H1 (cell line): ENCODE data around the gene COL5A1. TPM values are rescaled to one million over a fixed set of nuclear protein-coding genes. Genes with fewer than 3 reads are reported as not detected.

Experiments used
- CTCF ChIA-PET: fragments of 300-600 bp; sonication (Branson Sonifier 250); formaldehyde crosslinking; loops from one replicate; lab custom pipeline; 2021; ENCODE audit not compliant: partially characterized antibody; lab: Charles Lee
- POLR2A ChIA-PET: fragments of 300-600 bp; sonication (Branson Sonifier 250); formaldehyde crosslinking; loops from one replicate; lab custom pipeline; 2021; ENCODE audit warnings: inconsistent platforms; ENCODE audit not compliant: partially characterized antibody; lab: Charles Lee
- DNase-seq, 2 experiments: peaks; one replicate each; pipeline versions ENCODE4 v3.0.0 to v3.0.0-alpha.2; 2010 to 2022; ENCODE audit warnings: low spot score in 2 of 2, low read depth in 1 of 2, mixed read lengths in 1 of 2
- FAIRE-seq: peaks from 2 replicates; lab custom pipeline; 2011; peaks lifted over from hg19 to GRCh38; lab: Jason Lieb, UNC
- H2AFZ ChIP-seq: 2 replicates; pipeline ENCODE4 v1.8.1; 2012; ENCODE audit warnings: low read length, inconsistent platforms
- H2AK5ac ChIP-seq: 2 replicates; pipeline ENCODE4 v1.6.1; 2013; ENCODE audit warnings: low read depth, low read length
- H2BK120ac ChIP-seq: replicated peaks from 2 replicates; pipeline ENCODE3; 2013; ENCODE audit warnings: low read depth, low read length, inconsistent platforms
- H2BK12ac ChIP-seq: 2 replicates; pipeline ENCODE4 v1.6.1; 2013; ENCODE audit warnings: low read depth, low read length
- H2BK15ac ChIP-seq: 2 replicates; pipeline ENCODE4 v1.6.1; 2013; ENCODE audit warnings: low read length
- H2BK20ac ChIP-seq: 2 replicates; pipeline ENCODE4 v1.6.1; 2013; ENCODE audit warnings: low read length
- H2BK5ac ChIP-seq: 2 replicates; pipeline ENCODE4 v1.6.1; 2013; ENCODE audit warnings: low read depth, low read length
- H3K14ac ChIP-seq: 2 replicates; pipeline ENCODE4 v1.6.1; 2013; ENCODE audit warnings: inconsistent platforms; ENCODE audit not compliant: insufficient read length
- H3K18ac ChIP-seq: 2 replicates; pipeline ENCODE4 v1.6.1; 2013; ENCODE audit warnings: low read length; ENCODE audit errors: extremely low read depth
- H3K23ac ChIP-seq: 2 replicates; pipeline ENCODE4 v1.6.1; 2013; ENCODE audit warnings: inconsistent platforms; ENCODE audit not compliant: insufficient read length
- H3K23me2 ChIP-seq: 2 replicates; pipeline ENCODE4 v1.6.1; 2013; ENCODE audit warnings: low read depth, low read length
- H3K27ac ChIP-seq: 2 replicates; pipeline ENCODE4 v1.6.1; 2011; ENCODE audit warnings: low read depth, low read length, inconsistent platforms
- H3K27me3 ChIP-seq, 4 experiments: replicated peaks in 1 of 4; 1 replicate in 1 of 4; 2 replicates in 3 of 4; pipeline versions ENCODE4 v1.6.1 to v1.8.1; 2011 to 2013; ENCODE audit warnings: low read length in 3 of 4, mild to moderate bottlenecking in 3 of 4, inconsistent platforms in 2 of 4, mixed read lengths in 2 of 4, moderate library complexity in 1 of 4; ENCODE audit not compliant: control insufficient read depth in 3 of 4, insufficient read depth in 3 of 4; ENCODE audit errors: extremely low read depth in 1 of 4
- H3K36me3 ChIP-seq, 4 experiments: 2 replicates each; pipeline versions ENCODE4 v1.6.1 to v1.8.1; 2011 to 2013; ENCODE audit warnings: mild to moderate bottlenecking in 4 of 4, low read length in 3 of 4, moderate library complexity in 2 of 4, control low read depth in 1 of 4, inconsistent platforms in 1 of 4; ENCODE audit not compliant: insufficient read depth in 4 of 4, control insufficient read depth in 2 of 4
- H3K4ac ChIP-seq: replicated peaks from 2 replicates; pipeline ENCODE3; 2013; ENCODE audit warnings: low read length, low read depth, mixed read lengths, inconsistent platforms; ENCODE audit not compliant: insufficient read length
- H3K4me1 ChIP-seq, 4 experiments: replicated peaks in 1 of 4; 1 replicate in 1 of 4; 2 replicates in 3 of 4; pipeline versions ENCODE4 v1.6.1 to v1.8.1; 2011 to 2013; ENCODE audit warnings: low read length in 3 of 4, inconsistent platforms in 2 of 4, mixed read lengths in 1 of 4; ENCODE audit not compliant: insufficient read depth in 4 of 4, control insufficient read depth in 3 of 4
- H3K4me2 ChIP-seq, 2 experiments: 2 replicates each; pipeline versions ENCODE4 v1.6.1 to v1.8.1; 2011 to 2013; ENCODE audit warnings: low read depth in 2 of 2, low read length in 2 of 2, control low read depth in 1 of 2, inconsistent platforms in 1 of 2, mild to moderate bottlenecking in 1 of 2; ENCODE audit not compliant: insufficient read depth in 1 of 2
- H3K4me3 ChIP-seq, 4 experiments: fragments of 200-600, 300-600 bp in 1 of 4; sonication (generic), shearing (Covaris generic), sonication (Bioruptor Twin) in 1 of 4; 2 replicates each; pipeline versions ENCODE4 v1.5.1 to v1.8.1; 2011 to 2016; ENCODE audit warnings: low read length in 4 of 4, low read depth in 3 of 4, control low read depth in 2 of 4, inconsistent platforms in 2 of 4, mild to moderate bottlenecking in 2 of 4, mixed read lengths in 1 of 4, moderate library complexity in 1 of 4; ENCODE audit not compliant: insufficient read depth in 2 of 4; ENCODE audit errors: extremely low read depth in 1 of 4
- H3K56ac ChIP-seq: replicated peaks from 2 replicates; pipeline ENCODE3; 2013; ENCODE audit warnings: low read depth, mild to moderate bottlenecking, mixed read lengths, low read length, inconsistent platforms; ENCODE audit not compliant: insufficient read length
- H3K79me1 ChIP-seq: 2 replicates; pipeline ENCODE4 v1.6.1; 2013; ENCODE audit warnings: low read depth, low read length, control low read depth
- H3K79me2 ChIP-seq, 2 experiments: 2 replicates each; pipeline versions ENCODE4 v1.6.1 to v1.8.1; 2012 to 2013; ENCODE audit warnings: low read length in 2 of 2, mild to moderate bottlenecking in 2 of 2, inconsistent platforms in 1 of 2; ENCODE audit not compliant: insufficient read depth in 2 of 2, control insufficient read depth in 1 of 2
- H3K9ac ChIP-seq, 4 experiments: replicated peaks in 1 of 4; 1 replicate in 1 of 4; 2 replicates in 3 of 4; pipeline versions ENCODE4 v1.6.1 to v1.8.1; 2011 to 2013; ENCODE audit warnings: low read depth in 3 of 4, low read length in 3 of 4, control low read depth in 2 of 4, mild to moderate bottlenecking in 2 of 4, moderate library complexity in 2 of 4, inconsistent platforms in 1 of 4; ENCODE audit errors: extremely low read depth in 1 of 4
- H3K9me3 ChIP-seq, 2 experiments: 2 replicates each; pipeline versions ENCODE4 v1.6.1 to v1.8.1; 2012 to 2013; ENCODE audit warnings: mild to moderate bottlenecking in 2 of 2, moderate library complexity in 2 of 2, control low read depth in 1 of 2, inconsistent platforms in 1 of 2, low read depth in 1 of 2, low read length in 1 of 2, mixed read lengths in 1 of 2; ENCODE audit not compliant: insufficient read depth in 2 of 2
- H4K20me1 ChIP-seq, 2 experiments: replicated peaks in 1 of 2; 2 replicates each; pipeline versions ENCODE3 to v1.8.1; 2011 to 2013; ENCODE audit warnings: inconsistent platforms in 2 of 2, low read length in 2 of 2, mild to moderate bottlenecking in 1 of 2; ENCODE audit not compliant: insufficient read depth in 2 of 2, control insufficient read depth in 1 of 2
- H4K5ac ChIP-seq: 2 replicates; pipeline ENCODE4 v1.6.1; 2013; ENCODE audit warnings: low read length, low read depth, mixed read lengths, inconsistent platforms; ENCODE audit not compliant: insufficient read length
- H4K8ac ChIP-seq: 2 replicates; pipeline ENCODE4 v1.8.0; 2013; ENCODE audit warnings: mild to moderate bottlenecking, moderate library complexity, low read length, inconsistent platforms; ENCODE audit not compliant: insufficient read depth; ENCODE audit errors: extremely low read depth
- H4K91ac ChIP-seq: replicated peaks from 2 replicates; pipeline ENCODE3; 2013; ENCODE audit warnings: low read length, mixed read lengths, inconsistent platforms; ENCODE audit not compliant: insufficient read length
- BCL11A ChIP-seq, 2 experiments: IDR thresholded peaks; one replicate each; pipeline ENCODE4 v1.6.1; 2011; ENCODE audit warnings: low read depth in 2 of 2, low read length in 2 of 2, mild to moderate bottlenecking in 2 of 2
- BRCA1 ChIP-seq: IDR thresholded peaks from 2 replicates; pipeline ENCODE4 v1.6.1; 2012; ENCODE audit warnings: low read depth, low read length, improper control_type of control experiment
- CHD1 ChIP-seq: IDR thresholded peaks from 2 replicates; pipeline ENCODE4 v1.6.1; 2012; ENCODE audit warnings: low read depth, low read length, improper control_type of control experiment
- CHD2 ChIP-seq: IDR thresholded peaks from 2 replicates; pipeline ENCODE4 v1.6.1; 2012; ENCODE audit warnings: low read length, improper control_type of control experiment
- EP300 ChIP-seq, 2 experiments: IDR thresholded peaks; 1 replicate in 1 of 2; 2 replicates in 1 of 2; pipeline ENCODE4 v1.6.1; 2011 to 2012; ENCODE audit warnings: low read depth in 2 of 2, low read length in 2 of 2, mild to moderate bottlenecking in 2 of 2, borderline replicate concordance in 1 of 2, inconsistent platforms in 1 of 2, moderate library complexity in 1 of 2
- EZH2 ChIP-seq: fragments of 200-600 bp; sonication (generic); IDR thresholded peaks from 2 replicates; pipeline ENCODE4 v1.7.1; 2012; ENCODE audit warnings: low read depth, mild to moderate bottlenecking, moderate library complexity, low read length, inconsistent platforms; ENCODE audit not compliant: severe bottlenecking
- KDM4A ChIP-seq: IDR thresholded peaks from one replicate; pipeline ENCODE4 v1.7.1; 2012; ENCODE audit warnings: low read depth, mild to moderate bottlenecking, moderate library complexity, low read length, inconsistent platforms; ENCODE audit not compliant: severe bottlenecking
- NRF1 ChIP-seq: IDR thresholded peaks from 2 replicates; pipeline ENCODE4 v1.6.1; 2011; ENCODE audit warnings: mild to moderate bottlenecking, low read depth, low read length, improper control_type of control experiment
- POU5F1 ChIP-seq: IDR thresholded peaks from 2 replicates; pipeline ENCODE4 v1.6.1; 2011; ENCODE audit warnings: low read depth, mild to moderate bottlenecking, low read length, moderate library complexity
- SP2 ChIP-seq: IDR thresholded peaks from 2 replicates; pipeline ENCODE4 v1.6.1; 2012; ENCODE audit warnings: mild to moderate bottlenecking, low read length, inconsistent platforms
- TBP ChIP-seq: IDR thresholded peaks from 2 replicates; pipeline ENCODE4 v1.6.1; 2011; ENCODE audit warnings: low read depth, low read length, improper control_type of control experiment
- TEAD4 ChIP-seq: IDR thresholded peaks from 2 replicates; pipeline ENCODE4 v1.6.1; 2012; ENCODE audit warnings: low read depth, low read length, inconsistent platforms, mixed read lengths
- USF2 ChIP-seq: IDR thresholded peaks from 2 replicates; pipeline ENCODE4 v1.6.1; 2011; ENCODE audit warnings: low read length, improper control_type of control experiment
- YY1 ChIP-seq: IDR thresholded peaks from 2 replicates; pipeline ENCODE4 v1.6.1; 2011; ENCODE audit warnings: low read depth, mild to moderate bottlenecking, low read length
- WGBS, 2 experiments: shearing (Covaris generic) in 1 of 2; methylation state at CpG; one replicate each; pipeline versions ENCODE4 v1.1.6 to v1.1.7; 2013 to 2015; ENCODE audit warnings: low lambda C conversion rate in 2 of 2, mixed read lengths in 2 of 2, inconsistent platforms in 1 of 2, low coverage in 1 of 2, missing lambda C conversion rate in 1 of 2; ENCODE audit not compliant: insufficient replicate concordance in 2 of 2, insufficient coverage in 1 of 2, insufficient read length in 1 of 2; ENCODE audit errors: extremely low coverage in 1 of 2, missing lambda C conversion rate in 1 of 2; 5-methylcytosine and 5-hydroxymethylcytosine counted together
- polyA plus RNA-seq, 7 experiments: library from polyadenylated mRNA; depleted of rRNA in 3 of 7; stranded (reverse) in 5 of 7; unstranded in 2 of 7; fragments of >200 nt in 5 of 7; fragments of 200-250 nt in 2 of 7; gene quantifications; 1 replicate in 5 of 7; 2 replicates in 1 of 7; 4 replicates in 1 of 7; pipeline versions ENCODE4 v1.2.1 to v1.2.3, GENCODE V29; 2011 to 2013; ENCODE audit warnings: missing spikeins in 2 of 7, mixed read lengths in 2 of 7
- total RNA-seq: library from RNA; stranded (reverse); fragmentation: NEBNext Ultra II Directional; extraction: Animal tissue kit (Norgen Biotek cat#: 25700); gene quantifications from 2 replicates; pipeline ENCODE4 v1.2.1, GENCODE V29; 2021

COL5A1 gene
- total and polyA plus RNA-seq, 2 of the 8 experiments (the other 6 are each of a cell fraction or from before 2014, with no cell fraction given): 3.8 to 12.0 TPM

- DNase-seq (no peak), FAIRE-seq (no peak)
- H3K56ac ChIP-seq: no peak overlapping the region
- H3K36me3 ChIP-seq: no peaks in the 10 kb centered on the region
- no peaks in the 10 kb centered on the region for H3K27me3 ChIP-seq
- no peak overlapping the region for H3K23ac ChIP-seq
- no peak overlapping the region for H3K14ac ChIP-seq
- no peak overlapping the region for H3K4me3 ChIP-seq
- WGBS, 2 experiments: 96% methylated on average over 11 of the region's 11 CpGs; no CpG with 5 or more reads in 1 of the 2 experiments
- no peak overlapping the region for H2AFZ ChIP-seq
- H2BK120ac ChIP-seq: no peak overlapping the region
- H3K4me2 ChIP-seq: no peak overlapping the region
- ChIA-PET POLR2A (no interaction called here), CTCF (no interaction called here)
- H4K20me1 ChIP-seq: no peaks in the 10 kb centered on the region
- H3K23me2 ChIP-seq: no peaks in the 10 kb centered on the region; the same call in 1 of the 2 replicates
- no peaks in the 10 kb centered on the region for H3K4me1 ChIP-seq
- no peak overlapping the region for H2BK15ac ChIP-seq
- no peak overlapping the region for H3K27ac ChIP-seq
- H3K79me1 ChIP-seq: no peaks in the 10 kb centered on the region
- H4K91ac ChIP-seq: no peak overlapping the region
- no peak overlapping the region for H3K4ac ChIP-seq
- H2BK12ac ChIP-seq: no peak overlapping the region
- H2AK5ac ChIP-seq: no peak overlapping the region
- no peak overlapping the region for H3K18ac ChIP-seq
- H2BK5ac ChIP-seq: no peak overlapping the region
- no peaks in the 10 kb centered on the region for H3K9me3 ChIP-seq
- H2BK20ac ChIP-seq: no peak overlapping the region
- H4K5ac ChIP-seq: no peak overlapping the region
- H4K8ac ChIP-seq: no peak overlapping the region; the same call in 1 of the 2 replicates
- H3K79me2 ChIP-seq: no peaks in the 10 kb centered on the region
- H3K9ac ChIP-seq: no peak overlapping the region; a peak in 1 of 7 replicates
- TF ChIP-seq CHD2 (no peak), EZH2 (no peak), CHD1 (no peak), YY1 (no peak), TBP (no peak), KDM4A (no peak), USF2 (no peak), EP300 (IDR thresholded peaks at IDR 0.05; ENCODE audit: borderline replicate concordance in 1 of 2, low read depth in 2 of 2, low read length in 2 of 2) (no peak), SP2 (no peak), BRCA1 (no peak), NRF1 (no peak), BCL11A (IDR thresholded peaks at IDR 0.05; ENCODE audit: low read depth in 2 of 2, low read length in 2 of 2) (no peak), TEAD4 (no peak), POU5F1 (no peak)
Measured at GRCh38 chr9:134886413-134886913, 244.9 kb downstream of the COL5A1 start.
